Glutamatergic neuron (in vitro differentiated cells): Measurements from ENCODE around the gene DOCK3. TPM values are rescaled to one million over a fixed set of nuclear protein-coding genes. Genes with fewer than 3 reads are reported as not detected.

Source experiments
- DNase-seq: peaks from one replicate; pipeline ENCODE4 v3.0.0; 2022
- H3K27ac Mint-ChIP-seq: one replicate; pipeline ENCODE4 v1.8.0; 2020; ENCODE audit warnings: mild to moderate bottlenecking, mixed read lengths, inconsistent platforms; ENCODE audit not compliant: unreplicated experiment
- H3K27me3 Mint-ChIP-seq: one replicate; pipeline ENCODE4 v1.8.0; 2020; ENCODE audit warnings: mild to moderate bottlenecking, moderate library complexity, mixed read lengths, inconsistent platforms; ENCODE audit not compliant: unreplicated experiment
- H3K36me3 Mint-ChIP-seq: one replicate; pipeline ENCODE4 v1.8.0; 2020; ENCODE audit warnings: mild to moderate bottlenecking, mixed read lengths, inconsistent platforms; ENCODE audit not compliant: unreplicated experiment
- H3K4me1 Mint-ChIP-seq: one replicate; pipeline ENCODE4 v1.8.0; 2020; ENCODE audit warnings: mild to moderate bottlenecking, low read depth, mixed read lengths, inconsistent platforms; ENCODE audit not compliant: unreplicated experiment
- H3K4me3 Mint-ChIP-seq: one replicate; pipeline ENCODE4 v1.8.0; 2020; ENCODE audit warnings: mild to moderate bottlenecking, mixed read lengths, inconsistent platforms; ENCODE audit not compliant: unreplicated experiment
- H3K9me3 Mint-ChIP-seq: one replicate; pipeline ENCODE4 v1.8.0; 2020; ENCODE audit warnings: mild to moderate bottlenecking, moderate library complexity, mixed read lengths, inconsistent platforms; ENCODE audit not compliant: unreplicated experiment
- total RNA-seq: library from RNA; stranded (reverse); fragmentation: NEBNext Ultra II Directional; extraction: Animal tissue kit (Norgen Biotek cat#: 25700); gene quantifications from one replicate; pipeline ENCODE4 v1.2.1, GENCODE V29; 2021; ENCODE audit not compliant: unreplicated experiment
- TF ChIP-seq, protein P1 (sequence below): fragments of 200-600 bp; sonication (generic); IDR thresholded peaks from one replicate; pipeline ENCODE4 v1.5.0; 2021; ENCODE audit not compliant: partially characterized antibody, unreplicated experiment

DOCK3 gene
- total RNA-seq, 1 donor from 2014 or later: 13.4 TPM

DNA sequence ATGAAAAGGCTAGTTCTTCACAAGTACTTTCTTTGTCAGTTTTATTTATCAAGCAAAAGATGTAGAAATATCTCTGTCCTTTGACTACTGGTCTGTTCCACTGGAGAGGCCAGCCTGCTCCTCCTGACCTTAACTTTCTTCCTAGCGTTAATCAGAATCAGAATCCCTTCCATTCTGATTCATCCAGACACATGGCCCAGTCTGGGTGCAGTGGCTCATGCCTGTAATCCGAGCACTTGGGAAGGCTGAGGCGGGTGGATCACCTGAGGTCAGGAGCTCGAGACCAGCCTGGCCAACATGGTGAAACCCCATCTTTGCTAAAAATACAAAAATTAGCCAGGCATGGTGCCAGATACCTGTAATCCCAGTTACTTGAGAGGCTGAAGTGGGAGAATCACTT lies 678.4 kb downstream of the DOCK3 start:
- no peak for DNase-seq
- Mint-ChIP-seq H3K4me1 (no peaks in the 10 kb centered on the region), H3K27me3 (peaks cover 2% of the 10 kb centered on the region), H3K9me3 (peaks cover 2% of the 10 kb centered on the region), H3K4me3 (no peak overlapping the region), H3K27ac (no peak overlapping the region), H3K36me3 (no peaks in the 10 kb centered on the region)
- TF ChIP-seq, protein P1, sequence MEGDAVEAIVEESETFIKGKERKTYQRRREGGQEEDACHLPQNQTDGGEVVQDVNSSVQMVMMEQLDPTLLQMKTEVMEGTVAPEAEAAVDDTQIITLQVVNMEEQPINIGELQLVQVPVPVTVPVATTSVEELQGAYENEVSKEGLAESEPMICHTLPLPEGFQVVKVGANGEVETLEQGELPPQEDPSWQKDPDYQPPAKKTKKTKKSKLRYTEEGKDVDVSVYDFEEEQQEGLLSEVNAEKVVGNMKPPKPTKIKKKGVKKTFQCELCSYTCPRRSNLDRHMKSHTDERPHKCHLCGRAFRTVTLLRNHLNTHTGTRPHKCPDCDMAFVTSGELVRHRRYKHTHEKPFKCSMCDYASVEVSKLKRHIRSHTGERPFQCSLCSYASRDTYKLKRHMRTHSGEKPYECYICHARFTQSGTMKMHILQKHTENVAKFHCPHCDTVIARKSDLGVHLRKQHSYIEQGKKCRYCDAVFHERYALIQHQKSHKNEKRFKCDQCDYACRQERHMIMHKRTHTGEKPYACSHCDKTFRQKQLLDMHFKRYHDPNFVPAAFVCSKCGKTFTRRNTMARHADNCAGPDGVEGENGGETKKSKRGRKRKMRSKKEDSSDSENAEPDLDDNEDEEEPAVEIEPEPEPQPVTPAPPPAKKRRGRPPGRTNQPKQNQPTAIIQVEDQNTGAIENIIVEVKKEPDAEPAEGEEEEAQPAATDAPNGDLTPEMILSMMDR: no peak

DNA sequence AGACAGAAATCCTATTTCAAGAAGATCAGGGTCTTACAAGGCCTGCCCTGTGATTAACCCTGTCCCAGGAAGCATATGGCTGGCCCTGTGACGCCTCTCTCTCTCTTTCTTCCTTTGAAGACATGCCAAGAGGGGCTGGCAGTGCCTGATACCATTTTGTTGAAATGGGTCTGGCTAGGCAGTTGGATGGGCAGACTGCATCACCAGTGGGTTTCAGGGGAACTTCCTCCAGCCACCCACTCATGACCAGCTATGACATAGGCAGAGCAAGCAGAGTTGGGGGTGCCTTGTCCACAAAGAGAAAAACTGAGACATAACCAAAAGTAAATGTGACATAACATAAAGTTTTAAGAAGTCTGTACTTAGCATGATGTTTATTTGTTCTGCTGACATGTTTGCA lies 679.0 kb downstream of the DOCK3 start:
- DNase-seq: no peak
- Mint-ChIP-seq H3K36me3 (no peaks in the 10 kb centered on the region), H3K9me3 (peaks cover 2% of the 10 kb centered on the region), H3K27me3 (peaks cover 2% of the 10 kb centered on the region), H3K4me3 (no peak overlapping the region), H3K4me1 (no peaks in the 10 kb centered on the region), H3K27ac (no peak overlapping the region)
- TF ChIP-seq, protein P1: no peak

DNA sequence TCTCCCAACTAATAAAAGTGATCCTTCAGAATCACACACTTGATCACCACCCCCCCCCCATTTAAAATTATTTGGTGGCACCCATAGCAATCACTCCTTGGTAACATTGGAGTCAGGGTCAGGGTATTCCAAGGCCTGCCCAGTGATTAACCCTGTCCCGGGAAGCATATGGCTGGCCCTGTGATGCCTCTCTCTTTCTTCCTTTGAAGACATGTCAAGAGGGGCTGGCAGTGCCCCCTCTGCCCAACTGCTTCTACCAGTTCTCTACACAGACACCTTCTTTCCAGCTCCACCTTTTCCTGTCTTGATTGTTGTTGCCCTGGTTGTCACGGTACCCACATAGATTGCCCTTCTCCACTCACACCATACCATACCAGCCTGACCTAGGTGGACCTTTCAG lies 679.4 kb downstream of the DOCK3 start:
- Mint-ChIP-seq H3K36me3 (no peaks in the 10 kb centered on the region), H3K4me1 (no peaks in the 10 kb centered on the region), H3K27ac (no peak overlapping the region), H3K4me3 (no peak overlapping the region), H3K9me3 (peaks cover 2% of the 10 kb centered on the region), H3K27me3 (peaks cover 2% of the 10 kb centered on the region)
- DNase-seq: no peak
- TF ChIP-seq, protein P1: no peak

DNA sequence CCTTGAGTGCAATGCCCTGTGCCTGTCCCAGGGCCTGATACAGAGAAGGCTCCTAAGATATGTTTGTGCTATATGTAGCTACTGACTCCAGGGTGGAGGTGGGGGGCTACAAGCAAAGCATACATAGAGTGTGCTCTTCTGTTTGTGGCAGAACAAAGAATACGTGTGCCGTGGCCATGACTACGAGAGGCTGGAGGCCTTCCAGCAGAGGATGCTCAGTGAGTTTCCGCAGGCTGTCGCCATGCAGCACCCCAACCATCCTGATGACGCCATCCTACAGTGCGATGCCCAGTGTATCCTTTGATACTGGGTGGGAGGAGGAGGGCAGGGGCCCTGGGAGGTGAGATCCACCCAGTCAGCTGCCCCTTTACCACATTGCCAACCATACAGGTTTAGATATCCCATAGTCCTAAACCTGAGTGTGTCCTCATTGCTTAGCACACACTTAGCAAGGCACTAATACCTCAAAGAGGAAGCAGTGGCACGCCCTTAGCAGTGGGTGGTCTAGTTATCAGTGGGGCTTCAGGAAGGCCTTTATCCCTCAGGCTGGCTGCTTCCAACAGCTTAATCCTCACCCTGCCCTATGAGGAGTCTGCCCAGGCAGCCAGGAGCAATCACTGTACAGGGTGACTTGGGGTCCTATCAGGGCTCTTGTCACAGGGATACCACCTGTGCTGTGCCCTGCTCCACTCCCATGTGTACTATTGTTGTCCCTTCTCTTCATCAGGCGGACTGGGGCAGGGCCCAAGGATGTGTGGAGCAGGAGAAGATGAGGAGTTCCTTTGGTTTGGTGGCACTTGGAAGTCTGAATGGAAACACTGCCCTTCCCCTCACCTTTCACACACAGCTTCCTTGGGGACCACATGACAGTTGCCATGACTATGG lies 680.2 kb downstream of the DOCK3 start:
- H3K27me3 Mint-ChIP-seq: peaks cover 2% of the 10 kb centered on the region
- H3K36me3 Mint-ChIP-seq: no peaks in the 10 kb centered on the region
- no peak overlapping the region for H3K27ac Mint-ChIP-seq
- DNase-seq: no peak
- no peaks in the 10 kb centered on the region for H3K4me1 Mint-ChIP-seq
- H3K9me3 Mint-ChIP-seq: peaks cover 2% of the 10 kb centered on the region
- TF ChIP-seq, protein P1: no peak
- H3K4me3 Mint-ChIP-seq: no peak overlapping the region

DNA sequence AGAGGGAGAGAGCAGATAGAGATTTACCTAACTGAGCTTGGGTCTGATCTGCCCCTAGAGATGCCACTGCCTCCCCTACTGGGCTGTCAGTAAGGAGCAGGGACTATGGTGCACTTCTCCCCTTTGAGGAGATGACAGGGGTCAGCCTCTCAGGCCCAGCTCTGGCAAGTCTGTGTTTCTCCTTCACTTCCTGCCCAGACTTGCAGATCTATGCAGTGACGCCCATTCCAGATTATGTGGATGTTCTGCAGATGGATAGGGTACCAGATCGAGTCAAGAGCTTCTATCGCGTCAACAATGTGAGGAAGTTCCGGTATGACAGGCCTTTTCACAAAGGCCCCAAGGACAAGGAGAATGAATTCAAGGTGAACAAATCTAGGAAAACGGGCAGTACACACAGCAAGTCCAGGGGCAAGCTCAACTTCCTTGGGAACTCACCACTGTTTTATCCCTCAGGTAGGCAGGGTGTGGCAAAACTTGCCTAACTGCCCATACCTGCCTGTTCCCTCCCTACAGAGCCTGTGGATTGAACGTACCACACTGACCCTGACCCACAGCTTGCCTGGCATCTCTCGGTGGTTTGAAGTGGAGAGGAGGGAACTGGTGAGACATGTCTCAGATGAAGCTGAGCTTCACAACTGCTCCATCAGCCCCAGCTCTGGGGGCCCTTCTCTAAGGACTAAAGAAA lies 681.3 kb downstream of the DOCK3 start:
- H3K4me1 Mint-ChIP-seq: no peaks in the 10 kb centered on the region
- H3K27ac Mint-ChIP-seq: no peak overlapping the region
- no peaks in the 10 kb centered on the region for H3K36me3 Mint-ChIP-seq
- DNase-seq: no peak
- H3K9me3 Mint-ChIP-seq: peaks cover 2% of the 10 kb centered on the region
- TF ChIP-seq, protein P1: no peak
- H3K27me3 Mint-ChIP-seq: peaks cover 2% of the 10 kb centered on the region
- H3K4me3 Mint-ChIP-seq: no peak overlapping the region
